Measurements from ENCODE around the gene SLC26A5.
"Not testable (repeated sequence)": the region's sequence is repeated elsewhere in the genome, so short reads cannot be mapped to it uniquely, and the experiment has no call there.

The SLC26A5 gene

GRCh38 chr7:103418241-103418640 lies 27.8 kb downstream of the SLC26A5 start:
- Histone ChIP-seq H3K4me1 (ENCODE audit: control insufficient read depth in 2 of 2, insufficient read depth in 1 of 2, low read depth in 1 of 2, low read length in 2 of 2) (no peaks in the 10 kb centered on the region), H3K9me3 (replicated peaks in 1 of 2; ENCODE audit: control insufficient read depth in 2 of 2, insufficient read depth in 1 of 2, low read depth in 1 of 2, low read length in 2 of 2) (no peaks in the 10 kb centered on the region), H3K36me3 (replicated peaks in 1 of 2; ENCODE audit: control insufficient read depth in 2 of 2, insufficient read depth in 2 of 2, low read length in 2 of 2) (no peaks in the 10 kb centered on the region), H2BK120ac (ENCODE audit: low read depth, low read length) (no peak overlapping the region), H2BK5ac (ENCODE audit: low read length) (no peak overlapping the region), H2AK5ac (ENCODE audit: low read depth, low read length) (no peak overlapping the region), H2BK15ac (ENCODE audit: low read length) (no peak overlapping the region), H4K8ac (ENCODE audit: low read depth, low read length) (no peak overlapping the region), H3K23ac (ENCODE audit: low read depth, low read length, poor library complexity) (no peak overlapping the region), H3K9ac (ENCODE audit: low read depth, low read length, poor library complexity) (no peak overlapping the region), H3K4ac (ENCODE audit: low read length) (no peak overlapping the region), H3K4me2 (ENCODE audit: insufficient read depth, low read length, poor library complexity, severe bottlenecking) (no peak overlapping the region), H4K91ac (ENCODE audit: low read depth, low read length, poor library complexity) (no peak overlapping the region), H2BK12ac (ENCODE audit: low read length) (no peak overlapping the region), H3K18ac (ENCODE audit: low read length) (no peak overlapping the region), H3K14ac (ENCODE audit: low read length) (no peak overlapping the region), H3K79me1 (ENCODE audit: low read depth, low read length) (no peaks in the 10 kb centered on the region), H3K27me3 (ENCODE audit: control insufficient read depth in 3 of 3, insufficient read depth in 3 of 3, low read depth in 1 of 3, low read length in 3 of 3) (no peaks in the 10 kb centered on the region), H2AFZ (ENCODE audit: low read length) (no peak overlapping the region), H3K27ac (replicated peaks; ENCODE audit: low read length) (no peak overlapping the region), H3K4me3 (ENCODE audit: low read length in 2 of 2) (no peak overlapping the region)
- WGBS, 2 donors (ENCODE audit: extremely low coverage in 2 of 2, insufficient read length in 2 of 2, insufficient replicate concordance in 1 of 2) = no CpG with 5 or more reads among the region's 3 CpGs
- no peak for DNase-seq (ENCODE audit: low spot score)

- Histone ChIP-seq H2BK5ac (ENCODE audit: low read length) (no peak overlapping the region), H3K27ac (replicated peaks; ENCODE audit: low read length) (no peak overlapping the region), H3K14ac (ENCODE audit: low read length) (no peak overlapping the region), H3K9me3 (replicated peaks in 1 of 2; ENCODE audit: control insufficient read depth in 2 of 2, insufficient read depth in 1 of 2, low read depth in 1 of 2, low read length in 2 of 2) (no peaks in the 10 kb centered on the region), H3K18ac (ENCODE audit: low read length) (no peak overlapping the region), H2BK15ac (ENCODE audit: low read length) (no peak overlapping the region), H3K23ac (ENCODE audit: low read depth, low read length, poor library complexity) (no peak overlapping the region), H2BK120ac (ENCODE audit: low read depth, low read length) (no peak overlapping the region), H2AFZ (ENCODE audit: low read length) (no peak overlapping the region), H3K4me3 (ENCODE audit: low read length in 2 of 2) (no peak overlapping the region), H3K4ac (ENCODE audit: low read length) (no peak overlapping the region), H2BK12ac (ENCODE audit: low read length) (no peak overlapping the region), H4K91ac (ENCODE audit: low read depth, low read length, poor library complexity) (no peak overlapping the region), H3K4me1 (ENCODE audit: control insufficient read depth in 2 of 2, insufficient read depth in 1 of 2, low read depth in 1 of 2, low read length in 2 of 2) (no peaks in the 10 kb centered on the region), H3K27me3 (ENCODE audit: control insufficient read depth in 3 of 3, insufficient read depth in 3 of 3, low read depth in 1 of 3, low read length in 3 of 3) (no peaks in the 10 kb centered on the region), H3K4me2 (ENCODE audit: insufficient read depth, low read length, poor library complexity, severe bottlenecking) (no peak overlapping the region), H4K8ac (ENCODE audit: low read depth, low read length) (no peak overlapping the region), H2AK5ac (ENCODE audit: low read depth, low read length) (no peak overlapping the region), H3K36me3 (replicated peaks in 1 of 2; ENCODE audit: control insufficient read depth in 2 of 2, insufficient read depth in 2 of 2, low read length in 2 of 2) (no peaks in the 10 kb centered on the region), H3K79me1 (ENCODE audit: low read depth, low read length) (no peaks in the 10 kb centered on the region), H3K9ac (ENCODE audit: low read depth, low read length, poor library complexity) (no peak overlapping the region)
- DNase-seq (ENCODE audit: low spot score) = no peak
- WGBS, 2 donors (ENCODE audit: extremely low coverage in 2 of 2, insufficient read length in 2 of 2, insufficient replicate concordance in 1 of 2) = no CpG with 5 or more reads among the region's 5 CpGs
These were observed 32.6 kb downstream of the SLC26A5 start for GRCh38 chr7:103413407-103413806.

- DNase-seq (ENCODE audit: low spot score) = no peak
These were observed 33.9 kb downstream of the SLC26A5 start for GRCh38 chr7:103412151-103412550.

GRCh38 chr7:103405789-103406613 lies 40.0 kb downstream of the SLC26A5 start:
- H3K79me1 ChIP-seq (ENCODE audit: low read depth, low read length); H2BK5ac ChIP-seq (ENCODE audit: low read length); H3K18ac ChIP-seq (ENCODE audit: low read length); H2AFZ ChIP-seq (ENCODE audit: low read length); H3K4ac ChIP-seq (ENCODE audit: low read length); H3K4me3 ChIP-seq (ENCODE audit: low read length in 2 of 2); H2BK120ac ChIP-seq (ENCODE audit: low read depth, low read length); H4K8ac ChIP-seq (ENCODE audit: low read depth, low read length); H2BK15ac ChIP-seq (ENCODE audit: low read length); H2AK5ac ChIP-seq (ENCODE audit: low read depth, low read length); H3K36me3 ChIP-seq (replicated peaks in 1 of 2; ENCODE audit: control insufficient read depth in 2 of 2, insufficient read depth in 2 of 2, low read length in 2 of 2); H2BK12ac ChIP-seq (ENCODE audit: low read length); H3K4me2 ChIP-seq (ENCODE audit: insufficient read depth, low read length, poor library complexity, severe bottlenecking); H3K27ac ChIP-seq (replicated peaks; ENCODE audit: low read length); DNase-seq (ENCODE audit: low spot score); H3K9me3 ChIP-seq (replicated peaks in 1 of 2; ENCODE audit: control insufficient read depth in 2 of 2, insufficient read depth in 1 of 2, low read depth in 1 of 2, low read length in 2 of 2); H3K4me1 ChIP-seq (ENCODE audit: control insufficient read depth in 2 of 2, insufficient read depth in 1 of 2, low read depth in 1 of 2, low read length in 2 of 2); H3K27me3 ChIP-seq (ENCODE audit: control insufficient read depth in 3 of 3, insufficient read depth in 3 of 3, low read depth in 1 of 3, low read length in 3 of 3): not testable (repeated sequence)
- peak overlapping the region; percentile 85 for H3K23ac ChIP-seq (ENCODE audit: low read depth, low read length, poor library complexity)
- H3K14ac ChIP-seq (ENCODE audit: low read length) = peak overlapping the region; percentile 21
- peak overlapping the region; percentile 4 for H3K9ac ChIP-seq (ENCODE audit: low read depth, low read length, poor library complexity)
- WGBS, 2 donors (ENCODE audit: extremely low coverage in 2 of 2, insufficient read length in 2 of 2, insufficient replicate concordance in 1 of 2) = no CpG with 5 or more reads among the region's 7 CpGs
- H4K91ac ChIP-seq (ENCODE audit: low read depth, low read length, poor library complexity) = peak overlapping the region; percentile 92

More at GRCh38 chr7:103412151-103412550, 33.9 kb downstream of the SLC26A5 start:
- H3K4ac ChIP-seq (ENCODE audit: low read length) = no peak overlapping the region
- no peaks in the 10 kb centered on the region for H3K9me3 ChIP-seq (replicated peaks in 1 of 2; ENCODE audit: control insufficient read depth in 2 of 2, insufficient read depth in 1 of 2, low read depth in 1 of 2, low read length in 2 of 2)
- no peak overlapping the region for H3K27ac ChIP-seq (replicated peaks; ENCODE audit: low read length)
- no peak overlapping the region for H2AK5ac ChIP-seq (ENCODE audit: low read depth, low read length)
- no peak overlapping the region for H2AFZ ChIP-seq (ENCODE audit: low read length)
- WGBS, 2 donors (ENCODE audit: extremely low coverage in 2 of 2, insufficient read length in 2 of 2, insufficient replicate concordance in 1 of 2) = no CpG with 5 or more reads among the region's 1 CpG
- H3K9ac ChIP-seq (ENCODE audit: low read depth, low read length, poor library complexity) = no peak overlapping the region
- H2BK120ac ChIP-seq (ENCODE audit: low read depth, low read length) = no peak overlapping the region
- H3K18ac ChIP-seq (ENCODE audit: low read length) = no peak overlapping the region
- H3K23ac ChIP-seq (ENCODE audit: low read depth, low read length, poor library complexity) = no peak overlapping the region
- no peak overlapping the region for H4K91ac ChIP-seq (ENCODE audit: low read depth, low read length, poor library complexity)
- H2BK5ac ChIP-seq (ENCODE audit: low read length) = no peak overlapping the region
- no peak overlapping the region for H4K8ac ChIP-seq (ENCODE audit: low read depth, low read length)
- H2BK12ac ChIP-seq (ENCODE audit: low read length) = no peak overlapping the region
- no peak overlapping the region for H3K4me2 ChIP-seq (ENCODE audit: insufficient read depth, low read length, poor library complexity, severe bottlenecking)
- no peaks in the 10 kb centered on the region for H3K36me3 ChIP-seq (replicated peaks in 1 of 2; ENCODE audit: control insufficient read depth in 2 of 2, insufficient read depth in 2 of 2, low read length in 2 of 2)
- H3K4me1 ChIP-seq (ENCODE audit: control insufficient read depth in 2 of 2, insufficient read depth in 1 of 2, low read depth in 1 of 2, low read length in 2 of 2) = no peaks in the 10 kb centered on the region
- no peak overlapping the region for H2BK15ac ChIP-seq (ENCODE audit: low read length)
- no peak overlapping the region for H3K14ac ChIP-seq (ENCODE audit: low read length)
- no peaks in the 10 kb centered on the region for H3K79me1 ChIP-seq (ENCODE audit: low read depth, low read length)
- no peaks in the 10 kb centered on the region for H3K27me3 ChIP-seq (ENCODE audit: control insufficient read depth in 3 of 3, insufficient read depth in 3 of 3, low read depth in 1 of 3, low read length in 3 of 3)
- no peak overlapping the region for H3K4me3 ChIP-seq (ENCODE audit: low read length in 2 of 2)

Data from neuronal stem cell (in vitro differentiated cells).